Measurements from ENCODE around the gene HOXC10.

The HOXC10 gene

GRCh38 chr12:53950789-53951576, 34.0 kb upstream of the HOXC10 start:
- DNase-seq = no peak

- no peak for DNase-seq
These were observed 33.2 kb upstream of the HOXC10 start for GRCh38 chr12:53951577-53952334.

GRCh38 chr12:53952335-53952694, 32.6 kb upstream of the HOXC10 start:
- DNase-seq = no peak

- no peak for DNase-seq
These were observed 31.8 kb upstream of the HOXC10 start for GRCh38 chr12:53952871-53953734.

- no peak for DNase-seq
These were observed 30.9 kb upstream of the HOXC10 start for GRCh38 chr12:53953831-53954693.

GRCh38 chr12:53954694-53955035, 30.3 kb upstream of the HOXC10 start, which contains the start of gene HOXC12:
Gene HOXC12, plus strand, starts transcription at chr12:53954903. Its CDS starts 27 bp downstream, at chr12:53954930.
- no peak for DNase-seq

- DNase-seq = no peak
These were observed 29.7 kb upstream of the HOXC10 start for GRCh38 chr12:53955036-53955775.

GRCh38 chr12:53955776-53956250, 29.1 kb upstream of the HOXC10 start:
- DNase-seq = no peak

GRCh38 chr12:53956251-53956887, 28.6 kb upstream of the HOXC10 start:
- DNase-seq = no peak

GRCh38 chr12:53956914-53957536, 27.9 kb upstream of the HOXC10 start:
- DNase-seq = no peak

- no peak for DNase-seq
These were observed 26.8 kb upstream of the HOXC10 start for GRCh38 chr12:53958128-53958527.

- no peak for DNase-seq
These were observed 25.6 kb upstream of the HOXC10 start for GRCh38 chr12:53959314-53959713.

GRCh38 chr12:53960187-53961024, 24.5 kb upstream of the HOXC10 start:
- no peak for DNase-seq

GRCh38 chr12:53961025-53961761, 23.8 kb upstream of the HOXC10 start:
- DNase-seq = no peak

GRCh38 chr12:53963005-53963404, 21.9 kb upstream of the HOXC10 start:
- no peak for DNase-seq

- DNase-seq = no peak
These were observed 21.3 kb upstream of the HOXC10 start for GRCh38 chr12:53963434-53964314.

- no peak for DNase-seq
These were observed 20.6 kb upstream of the HOXC10 start for GRCh38 chr12:53964315-53964713.
